Measurements from ENCODE around the gene WDR18. TPM values are rescaled to one million over a fixed set of nuclear protein-coding genes. Genes with fewer than 3 reads are reported as not detected.

WDR18 gene
- total RNA-seq, 1 experiment from 2014 or later, result 124 TPM

DNA sequence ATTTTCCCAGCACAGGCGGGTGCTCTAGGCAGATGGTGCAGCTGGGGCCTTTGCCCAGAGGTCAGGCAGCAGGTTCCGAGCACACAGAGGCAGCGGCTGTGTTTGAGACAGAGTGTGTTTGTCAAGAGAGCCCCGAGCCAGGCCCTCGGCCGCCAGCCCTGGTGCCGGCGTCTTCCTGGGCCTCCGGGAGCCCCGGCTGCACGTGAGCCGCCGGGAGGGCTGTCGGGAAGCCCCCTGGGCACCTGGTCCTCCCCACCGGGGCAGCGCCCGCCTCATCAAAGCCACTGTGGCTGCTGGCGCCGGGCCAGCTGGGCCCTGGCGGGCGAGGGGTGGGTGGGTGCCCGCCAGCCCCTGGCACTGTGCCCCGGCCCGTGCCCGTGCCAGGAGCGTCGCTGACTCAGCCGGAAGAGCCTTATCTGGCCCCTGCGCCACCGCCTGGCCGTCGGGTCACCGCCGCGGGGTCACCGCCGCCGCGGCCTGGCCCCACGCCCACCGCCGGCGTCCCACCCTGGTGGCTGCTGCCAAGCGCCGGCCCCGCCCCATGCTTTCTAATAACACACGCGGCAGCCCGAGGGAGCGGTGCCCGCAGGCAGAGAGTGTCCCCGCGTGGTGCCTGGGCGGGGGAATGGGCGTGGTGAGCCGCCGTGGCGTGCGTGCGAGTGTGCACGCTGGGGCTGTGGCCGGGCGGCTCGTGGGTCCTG, 43.4 kb upstream of the WDR18 start (continued):
- TF ChIP-seq, protein P1, sequence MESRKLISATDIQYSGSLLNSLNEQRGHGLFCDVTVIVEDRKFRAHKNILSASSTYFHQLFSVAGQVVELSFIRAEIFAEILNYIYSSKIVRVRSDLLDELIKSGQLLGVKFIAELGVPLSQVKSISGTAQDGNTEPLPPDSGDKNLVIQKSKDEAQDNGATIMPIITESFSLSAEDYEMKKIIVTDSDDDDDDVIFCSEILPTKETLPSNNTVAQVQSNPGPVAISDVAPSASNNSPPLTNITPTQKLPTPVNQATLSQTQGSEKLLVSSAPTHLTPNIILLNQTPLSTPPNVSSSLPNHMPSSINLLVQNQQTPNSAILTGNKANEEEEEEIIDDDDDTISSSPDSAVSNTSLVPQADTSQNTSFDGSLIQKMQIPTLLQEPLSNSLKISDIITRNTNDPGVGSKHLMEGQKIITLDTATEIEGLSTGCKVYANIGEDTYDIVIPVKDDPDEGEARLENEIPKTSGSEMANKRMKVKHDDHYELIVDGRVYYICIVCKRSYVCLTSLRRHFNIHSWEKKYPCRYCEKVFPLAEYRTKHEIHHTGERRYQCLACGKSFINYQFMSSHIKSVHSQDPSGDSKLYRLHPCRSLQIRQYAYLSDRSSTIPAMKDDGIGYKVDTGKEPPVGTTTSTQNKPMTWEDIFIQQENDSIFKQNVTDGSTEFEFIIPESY (IDR thresholded peaks at IDR 0.05; ENCODE audit: extremely low read depth, insufficient replicate concordance, low read length), result peak; percentile 26

DNA sequence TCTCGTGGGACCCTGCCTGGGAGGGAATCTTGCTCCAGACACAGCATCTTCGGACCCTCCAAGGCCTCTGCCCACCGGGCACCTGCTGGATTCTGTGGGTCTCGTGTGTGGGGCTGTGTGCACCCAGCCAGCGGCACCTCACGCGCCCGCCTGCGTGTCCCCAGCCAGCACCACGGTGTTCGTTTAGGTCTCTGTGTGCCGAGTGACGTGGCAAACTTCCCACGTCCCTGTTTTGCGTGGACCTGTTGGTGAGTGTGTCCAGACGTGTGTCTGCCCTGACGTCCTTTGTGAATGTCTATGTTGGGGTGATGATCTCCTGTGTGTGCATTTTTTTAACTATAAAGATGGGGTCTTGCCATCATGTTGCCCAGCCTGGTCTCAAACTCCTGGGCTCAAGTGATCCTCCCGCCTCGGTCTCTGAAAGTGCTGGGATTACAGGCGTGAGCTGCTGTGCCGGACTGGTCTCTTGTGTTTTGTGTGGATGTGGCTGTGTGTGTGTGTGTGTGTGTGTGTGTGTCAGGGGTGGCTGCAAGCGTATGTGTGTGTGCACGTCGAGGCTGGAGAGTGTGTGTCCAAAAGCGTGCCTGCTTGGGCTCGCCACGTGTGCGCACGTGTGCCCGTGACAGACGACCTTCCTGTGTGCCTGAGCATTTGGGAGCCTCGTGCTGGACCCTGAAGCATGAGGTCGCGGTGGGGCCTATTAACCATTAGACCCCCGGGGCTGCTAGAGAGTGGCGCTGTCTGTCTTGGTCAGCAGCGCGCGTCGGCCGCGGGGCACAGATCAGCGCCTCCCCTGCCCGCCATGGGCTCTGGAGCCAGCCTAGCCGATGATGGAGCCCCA, 42.6 kb upstream of the WDR18 start:
- DNase-seq (ENCODE audit: low read depth, low spot score) (no peak), ATAC-seq (no peak)
- ChIA-PET RAD21 (ENCODE audit: low non-redundant PET in 1 of 2, low total read pairs in 2 of 2, uncharacterized antibody in 2 of 2, unreplicated experiment in 2 of 2) (no interaction called here), CTCF (no interaction called here), POLR2A (no interaction called here)
- Histone ChIP-seq H3K36me3 (ENCODE audit: control insufficient read depth in 1 of 2, insufficient read depth in 2 of 2, low read length in 2 of 2) (no peaks in the 10 kb centered on the region), H3K27ac (ENCODE audit: low read depth, low read length) (peak overlapping the region; percentile 70), H3K4me1 (ENCODE audit: control insufficient read depth in 1 of 2, insufficient read depth in 2 of 2, low read length in 2 of 2) (peaks cover 25 to 32% of the 10 kb centered on the region in 2 experiments), H3K27me3 (ENCODE audit: insufficient read depth, low read length) (no peaks in the 10 kb centered on the region), H3K79me2 (ENCODE audit: insufficient read depth, low read length) (peaks cover 11% of the 10 kb centered on the region; the same call in 1 of the 2 replicates), H3K4me2 (ENCODE audit: low read length) (peak overlapping the region; percentile 92), H3K4me3 (replicated peaks in 1 of 2; ENCODE audit: low read depth in 1 of 2, low read length in 2 of 2) (peak overlapping the region; percentile 31 to 54), H3K9ac (ENCODE audit: low read length) (peak overlapping the region; percentile 64), H3K9me3 (ENCODE audit: control insufficient read depth in 1 of 2, insufficient read depth in 1 of 2, low read depth in 1 of 2, low read length in 2 of 2) (no peaks in the 10 kb centered on the region), H2AFZ (ENCODE audit: low read depth, low read length, poor library complexity, severe bottlenecking) (no peak overlapping the region), H3K9me2 (ENCODE audit: insufficient read depth) (no peaks in the 10 kb centered on the region), H4K20me1 (ENCODE audit: insufficient read depth) (no peaks in the 10 kb centered on the region)
- BruUV-seq (replicated peaks), result no TSS peak
- TF ChIP-seq YY1 (IDR thresholded peaks at IDR 0.05; ENCODE audit: extremely low read depth, insufficient replicate concordance, low read depth, low read length), result no peak
- intact Hi-C loops (cut with micrococcal nuclease), result loop anchor here (2.0 kb wide), 1 partner anchor 15 kb away; the partner anchor contains the start of gene ARID3A

Measured in HCT116 (cell line).